GM19455 (cell line): ENCODE measurements around the gene ATP6AP1.
A peak's percentile ranks its signal among the peaks of the same experiment; 100 is the strongest.

Experiments
- ATAC-seq: cut with Tn5 transposase; IDR thresholded peaks from one replicate; pipeline ENCODE4 v1.9.1; 2021; ENCODE audit not compliant: unreplicated experiment

Gene ATP6AP1

GRCh38 chrX:154470914-154471568, 42.6 kb downstream of the ATP6AP1 start:
- no peak for ATAC-seq

GRCh38 chrX:154471839-154472684, 43.6 kb downstream of the ATP6AP1 start:
- no peak for ATAC-seq

- ATAC-seq, result no peak
Measured at GRCh38 chrX:154472685-154473632, 44.5 kb downstream of the ATP6AP1 start.

- no peak for ATAC-seq
Measured at GRCh38 chrX:154473683-154474082, 45.2 kb downstream of the ATP6AP1 start.

- no peak for ATAC-seq
Measured at GRCh38 chrX:154476821-154477220, 48.3 kb downstream of the ATP6AP1 start.

GRCh38 chrX:154477891-154478477, 49.5 kb downstream of the ATP6AP1 start:
- no peak for ATAC-seq

- ATAC-seq, result peak; percentile 87
Measured at GRCh38 chrX:154478728-154479622, 50.5 kb downstream of the ATP6AP1 start, which contains the start of gene LAGE3. TSS of gene LAGE3 (minus strand) at chrX:154479281. CDS start at chrX:154478915, 366 bp downstream.

- ATAC-seq, result no peak
Measured at GRCh38 chrX:154481195-154481594, 52.7 kb downstream of the ATP6AP1 start.

GRCh38 chrX:154481911-154482601, 53.6 kb downstream of the ATP6AP1 start:
- no peak for ATAC-seq

- no peak for ATAC-seq
Measured at GRCh38 chrX:154482786-154483185, 54.3 kb downstream of the ATP6AP1 start.

- no peak for ATAC-seq
Measured at GRCh38 chrX:154483325-154483724, 54.8 kb downstream of the ATP6AP1 start.

- no peak for ATAC-seq
Measured at GRCh38 chrX:154484255-154485149, 56.0 kb downstream of the ATP6AP1 start.

GRCh38 chrX:154485150-154486051, 56.9 kb downstream of the ATP6AP1 start:
- no peak for ATAC-seq

GRCh38 chrX:154486052-154486395, 57.5 kb downstream of the ATP6AP1 start:
- ATAC-seq, result no peak
